Measurements from ENCODE around the gene PCDH9.

DNA sequence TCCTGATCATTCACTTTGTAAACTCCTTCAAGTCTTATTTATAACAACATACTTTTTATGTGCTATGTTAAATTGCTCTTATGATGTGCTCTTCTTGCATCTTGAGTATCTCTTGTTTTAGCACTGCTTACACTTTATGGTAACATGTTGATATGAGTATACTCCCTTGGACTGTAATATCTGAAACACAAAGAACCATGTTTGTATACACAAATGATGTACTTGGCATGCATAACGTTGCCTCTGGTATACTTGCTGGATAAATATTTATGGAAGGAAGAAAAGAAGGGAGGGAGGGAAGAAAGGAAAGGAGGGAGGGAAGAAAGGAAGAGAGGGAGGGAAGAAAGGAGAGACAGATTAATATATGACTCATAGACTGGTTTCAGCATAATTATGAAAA is 333.2 kb downstream of the PCDH9 start:
- no peak for TF ChIP-seq CTCF (IDR thresholded peaks at IDR 0.05 in 8 of 11, conservative IDR thresholded peaks at IDR 0.05 in 3 of 11)
- TF ChIP-seq POLR2A (IDR thresholded peaks at IDR 0.05) = no peak
